MG63 (cell line): ENCODE measurements around the gene UBR4. TPM values are rescaled to one million over a fixed set of nuclear protein-coding genes. Genes with fewer than 3 reads are reported as not detected.

Source experiments
- DNase-seq: peaks from one replicate; pipeline ENCODE4 v3.0.0-alpha.2; 2020
- H3K27me3 ChIP-seq: fragments of 250-450 bp; sonication (Bioruptor Pico); 2 replicates; pipeline ENCODE4 v1.5.1; 2020; ENCODE audit warnings: mild to moderate bottlenecking, moderate library complexity
- H3K36me3 ChIP-seq: fragments of 250-450 bp; sonication (Bioruptor Pico); 2 replicates; pipeline ENCODE4 v1.5.1; 2020; ENCODE audit warnings: mild to moderate bottlenecking, moderate library complexity
- H3K4me3 ChIP-seq: fragments of 250-450 bp; sonication (Bioruptor Pico); 2 replicates; pipeline ENCODE4 v1.5.1; 2020; ENCODE audit warnings: mild to moderate bottlenecking, moderate library complexity
- H3K9me3 ChIP-seq: fragments of 250-450 bp; sonication (Bioruptor Pico); 2 replicates; pipeline ENCODE4 v1.5.1; 2020; ENCODE audit warnings: mild to moderate bottlenecking, moderate library complexity
- total RNA-seq: library from RNA; depleted of rRNA; stranded (reverse); fragments of >200 nt; shearing (Covaris generic); gene quantifications from 2 replicates; pipeline ENCODE4 v1.2.3, GENCODE V29; 2014; ENCODE audit warnings: low replicate concordance

UBR4 gene
- total RNA-seq, 1 experiment from 2014 or later = 35.0 TPM

- Histone ChIP-seq H3K4me3 (no peak overlapping the region), H3K27me3 (no peaks in the 10 kb centered on the region), H3K36me3 (peaks cover 92% of the 10 kb centered on the region), H3K9me3 (peaks cover 2% of the 10 kb centered on the region; the same call in 1 of the 2 replicates)
- DNase-seq = no peak
Observed at GRCh38 chr1:19138331-19138730, 71.7 kb downstream of the UBR4 start.

GRCh38 chr1:19137158-19137557, 72.9 kb downstream of the UBR4 start:
- Histone ChIP-seq H3K27me3 (no peaks in the 10 kb centered on the region), H3K36me3 (peaks cover 92% of the 10 kb centered on the region), H3K4me3 (no peak overlapping the region), H3K9me3 (peaks cover 2% of the 10 kb centered on the region; the same call in 1 of the 2 replicates)
- DNase-seq = no peak

GRCh38 chr1:19133360-19133759, 76.7 kb downstream of the UBR4 start:
- Histone ChIP-seq H3K9me3 (peaks cover 2% of the 10 kb centered on the region; the same call in 1 of the 2 replicates), H3K4me3 (no peak overlapping the region), H3K36me3 (peaks cover 97% of the 10 kb centered on the region), H3K27me3 (no peaks in the 10 kb centered on the region)
- DNase-seq = no peak

- Histone ChIP-seq H3K36me3 (peaks cover 97% of the 10 kb centered on the region), H3K27me3 (no peaks in the 10 kb centered on the region), H3K9me3 (peaks cover 2% of the 10 kb centered on the region; the same call in 1 of the 2 replicates), H3K4me3 (no peak overlapping the region)
- no peak for DNase-seq
Observed at GRCh38 chr1:19130468-19130867, 79.6 kb downstream of the UBR4 start.

- DNase-seq = no peak
- Histone ChIP-seq H3K27me3 (no peaks in the 10 kb centered on the region), H3K36me3 (peaks cover 95% of the 10 kb centered on the region), H3K4me3 (no peak overlapping the region), H3K9me3 (no peaks in the 10 kb centered on the region)
Observed at GRCh38 chr1:19128968-19129514, 81.0 kb downstream of the UBR4 start.

- peaks cover 96% of the 10 kb centered on the region for H3K36me3 ChIP-seq
Observed at GRCh38 chr1:19124273-19124672, 85.8 kb downstream of the UBR4 start.

GRCh38 chr1:19123837-19124236, 86.2 kb downstream of the UBR4 start:
- Histone ChIP-seq H3K9me3 (no peaks in the 10 kb centered on the region), H3K36me3 (peaks cover 96% of the 10 kb centered on the region), H3K4me3 (no peak overlapping the region), H3K27me3 (no peaks in the 10 kb centered on the region)
- no peak for DNase-seq

More at GRCh38 chr1:19124273-19124672, 85.8 kb downstream of the UBR4 start:
- DNase-seq = no peak
- Histone ChIP-seq H3K27me3 (no peaks in the 10 kb centered on the region), H3K9me3 (no peaks in the 10 kb centered on the region), H3K4me3 (no peak overlapping the region)

GRCh38 chr1:19122668-19123067, 87.4 kb downstream of the UBR4 start:
- H3K27me3 ChIP-seq = no peaks in the 10 kb centered on the region
- peaks cover 94% of the 10 kb centered on the region for H3K36me3 ChIP-seq
- no peak for DNase-seq
- H3K9me3 ChIP-seq = no peaks in the 10 kb centered on the region
- H3K4me3 ChIP-seq = no peak overlapping the region

- Histone ChIP-seq H3K9me3 (no peaks in the 10 kb centered on the region), H3K4me3 (no peak overlapping the region)
Observed at GRCh38 chr1:19121192-19121591, 88.9 kb downstream of the UBR4 start.

GRCh38 chr1:19120070-19120469, 90.0 kb downstream of the UBR4 start:
- DNase-seq = no peak

More at GRCh38 chr1:19121192-19121591, 88.9 kb downstream of the UBR4 start:
- Histone ChIP-seq H3K27me3 (no peaks in the 10 kb centered on the region), H3K36me3 (peaks cover 94% of the 10 kb centered on the region)
- DNase-seq = no peak

GRCh38 chr1:19115082-19115808, 94.8 kb downstream of the UBR4 start:
- peaks cover 94% of the 10 kb centered on the region for H3K36me3 ChIP-seq
- no peak for DNase-seq
- H3K27me3 ChIP-seq = no peaks in the 10 kb centered on the region
- no peaks in the 10 kb centered on the region for H3K9me3 ChIP-seq
- H3K4me3 ChIP-seq = no peak overlapping the region

More at GRCh38 chr1:19120070-19120469, 90.0 kb downstream of the UBR4 start:
- Histone ChIP-seq H3K36me3 (peaks cover 95% of the 10 kb centered on the region), H3K9me3 (no peaks in the 10 kb centered on the region), H3K4me3 (no peak overlapping the region), H3K27me3 (no peaks in the 10 kb centered on the region)

- DNase-seq = peak; percentile 41
- Histone ChIP-seq H3K9me3 (no peaks in the 10 kb centered on the region), H3K27me3 (no peaks in the 10 kb centered on the region), H3K36me3 (peaks cover 94% of the 10 kb centered on the region), H3K4me3 (no peak overlapping the region)
Observed at GRCh38 chr1:19113697-19114092, 96.4 kb downstream of the UBR4 start.

- DNase-seq = no peak
- Histone ChIP-seq H3K27me3 (no peaks in the 10 kb centered on the region), H3K4me3 (no peak overlapping the region), H3K36me3 (peaks cover 96% of the 10 kb centered on the region), H3K9me3 (no peaks in the 10 kb centered on the region)
Observed at GRCh38 chr1:19112891-19113696, 97.0 kb downstream of the UBR4 start.

GRCh38 chr1:19110257-19110927, 99.7 kb downstream of the UBR4 start:
- peaks cover 87% of the 10 kb centered on the region for H3K36me3 ChIP-seq
- no peak for DNase-seq
- no peak overlapping the region for H3K4me3 ChIP-seq
- no peaks in the 10 kb centered on the region for H3K9me3 ChIP-seq
- H3K27me3 ChIP-seq = no peaks in the 10 kb centered on the region

- no peak for DNase-seq
- peaks cover 87% of the 10 kb centered on the region for H3K36me3 ChIP-seq
- H3K4me3 ChIP-seq = no peak overlapping the region
- no peaks in the 10 kb centered on the region for H3K27me3 ChIP-seq
- H3K9me3 ChIP-seq = no peaks in the 10 kb centered on the region
Observed at GRCh38 chr1:19109545-19109944, 100.5 kb downstream of the UBR4 start.

- Histone ChIP-seq H3K4me3 (no peak overlapping the region), H3K36me3 (peaks cover 83% of the 10 kb centered on the region), H3K9me3 (no peaks in the 10 kb centered on the region), H3K27me3 (no peaks in the 10 kb centered on the region)
- DNase-seq = no peak
Observed at GRCh38 chr1:19101244-19101643, 108.8 kb downstream of the UBR4 start.

GRCh38 chr1:19100028-19100427, 110.0 kb downstream of the UBR4 start:
- DNase-seq = no peak
- no peaks in the 10 kb centered on the region for H3K27me3 ChIP-seq
- H3K4me3 ChIP-seq = no peak overlapping the region
- no peaks in the 10 kb centered on the region for H3K9me3 ChIP-seq
- H3K36me3 ChIP-seq = peaks cover 84% of the 10 kb centered on the region
